Endothelial cell (in vitro differentiated cells): Measurements from ENCODE around the gene ELOA. TPM values are rescaled to one million over a fixed set of nuclear protein-coding genes. Genes with fewer than 3 reads are reported as not detected.

Experiments used
- DNase-seq: peaks from one replicate; pipeline ENCODE4 v3.0.0; 2021; ENCODE audit warnings: low spot score
- H3K27ac Mint-ChIP-seq: one replicate; pipeline ENCODE4 v1.8.0; 2021; ENCODE audit warnings: mixed read lengths, inconsistent platforms; ENCODE audit not compliant: unreplicated experiment
- H3K27me3 Mint-ChIP-seq: one replicate; pipeline ENCODE4 v1.8.0; 2021; ENCODE audit warnings: mild to moderate bottlenecking, moderate library complexity, mixed read lengths, inconsistent platforms; ENCODE audit not compliant: unreplicated experiment
- H3K36me3 Mint-ChIP-seq: one replicate; pipeline ENCODE4 v1.8.0; 2021; ENCODE audit warnings: mild to moderate bottlenecking, low read depth, mixed read lengths, inconsistent platforms; ENCODE audit not compliant: unreplicated experiment
- H3K4me1 Mint-ChIP-seq: one replicate; pipeline ENCODE4 v1.8.0; 2021; ENCODE audit warnings: mild to moderate bottlenecking, mixed read lengths, inconsistent platforms; ENCODE audit not compliant: unreplicated experiment
- H3K4me3 Mint-ChIP-seq: one replicate; pipeline ENCODE4 v1.8.0; 2021; ENCODE audit warnings: mild to moderate bottlenecking, mixed read lengths, inconsistent platforms; ENCODE audit not compliant: unreplicated experiment
- H3K9me3 Mint-ChIP-seq: one replicate; pipeline ENCODE4 v1.8.0; 2021; ENCODE audit warnings: mixed read lengths, inconsistent platforms; ENCODE audit not compliant: unreplicated experiment
- CTCF ChIP-seq: fragments of 200-600 bp; sonication (generic); IDR thresholded peaks from one replicate; pipeline ENCODE4 v1.5.0; 2021; ENCODE audit warnings: antibody characterized with exemption; ENCODE audit not compliant: unreplicated experiment
- total RNA-seq: library from RNA; stranded (reverse); fragmentation: NEBNext Ultra II Directional; extraction: Animal tissue kit (Norgen Biotek cat#: 25700); gene quantifications from one replicate; pipeline ENCODE4 v1.2.1, GENCODE V29; 2021; ENCODE audit not compliant: unreplicated experiment

The ELOA gene
- total RNA-seq, 1 donor from 2014 or later = 54.4 TPM

GRCh38 chr1:23751050-23751814, 8.0 kb downstream of the ELOA start:
- peaks cover 7% of the 10 kb centered on the region for H3K4me1 Mint-ChIP-seq
- TF ChIP-seq CTCF = peak; percentile 44
- peaks cover 50% of the 10 kb centered on the region for H3K36me3 Mint-ChIP-seq
- H3K4me3 Mint-ChIP-seq = no peak overlapping the region
- H3K27me3 Mint-ChIP-seq = no peaks in the 10 kb centered on the region
- no peaks in the 10 kb centered on the region for H3K9me3 Mint-ChIP-seq
- no peak overlapping the region for H3K27ac Mint-ChIP-seq
- DNase-seq = peak; percentile 42

- peaks cover 46% of the 10 kb centered on the region for H3K36me3 Mint-ChIP-seq
- no peak overlapping the region for H3K4me3 Mint-ChIP-seq
Observed at GRCh38 chr1:23751815-23752200, 8.5 kb downstream of the ELOA start.

GRCh38 chr1:23752909-23753308, 9.6 kb downstream of the ELOA start:
- H3K4me1 Mint-ChIP-seq = peaks cover 1% of the 10 kb centered on the region
- TF ChIP-seq CTCF = no peak
- H3K4me3 Mint-ChIP-seq = no peak overlapping the region
- no peaks in the 10 kb centered on the region for H3K27me3 Mint-ChIP-seq
- no peak for DNase-seq
- peaks cover 47% of the 10 kb centered on the region for H3K36me3 Mint-ChIP-seq
- no peak overlapping the region for H3K27ac Mint-ChIP-seq
- no peaks in the 10 kb centered on the region for H3K9me3 Mint-ChIP-seq

More at GRCh38 chr1:23751815-23752200, 8.5 kb downstream of the ELOA start:
- H3K27ac Mint-ChIP-seq = no peak overlapping the region
- no peaks in the 10 kb centered on the region for H3K9me3 Mint-ChIP-seq
- peaks cover 7% of the 10 kb centered on the region for H3K4me1 Mint-ChIP-seq
- H3K27me3 Mint-ChIP-seq = no peaks in the 10 kb centered on the region
- no peak for DNase-seq
- TF ChIP-seq CTCF = no peak

GRCh38 chr1:23756676-23757075, 13.4 kb downstream of the ELOA start:
- Mint-ChIP-seq H3K36me3 (peaks cover 51% of the 10 kb centered on the region), H3K27me3 (peaks cover 2% of the 10 kb centered on the region), H3K27ac (no peak overlapping the region), H3K4me3 (peak overlapping the region; percentile 34), H3K4me1 (no peaks in the 10 kb centered on the region), H3K9me3 (no peaks in the 10 kb centered on the region)
- no peak for TF ChIP-seq CTCF
- no peak for DNase-seq

GRCh38 chr1:23757812-23758211, 14.5 kb downstream of the ELOA start:
- no peak for DNase-seq
- Mint-ChIP-seq H3K27ac (no peak overlapping the region), H3K4me3 (no peak overlapping the region), H3K9me3 (no peaks in the 10 kb centered on the region), H3K36me3 (peaks cover 46% of the 10 kb centered on the region), H3K27me3 (peaks cover 4% of the 10 kb centered on the region), H3K4me1 (no peaks in the 10 kb centered on the region)
- no peak for TF ChIP-seq CTCF
